Dermis blood vessel endothelial cell (primary cell): ENCODE data around the gene KLHL12. TPM values are rescaled to one million over a fixed set of nuclear protein-coding genes. Genes with fewer than 3 reads are reported as not detected.

Experiments
- DNase-seq: peaks from one replicate; pipeline ENCODE4 v3.0.0; 2010
- total RNA-seq: library from RNA; depleted of rRNA; stranded (reverse); fragments of >200 nt; gene quantifications from 2 replicates; pipeline ENCODE4 v1.2.3, GENCODE V29; 2014

KLHL12 gene
- total RNA-seq = 26.7 and 28.6 TPM in 2 replicates

DNA sequence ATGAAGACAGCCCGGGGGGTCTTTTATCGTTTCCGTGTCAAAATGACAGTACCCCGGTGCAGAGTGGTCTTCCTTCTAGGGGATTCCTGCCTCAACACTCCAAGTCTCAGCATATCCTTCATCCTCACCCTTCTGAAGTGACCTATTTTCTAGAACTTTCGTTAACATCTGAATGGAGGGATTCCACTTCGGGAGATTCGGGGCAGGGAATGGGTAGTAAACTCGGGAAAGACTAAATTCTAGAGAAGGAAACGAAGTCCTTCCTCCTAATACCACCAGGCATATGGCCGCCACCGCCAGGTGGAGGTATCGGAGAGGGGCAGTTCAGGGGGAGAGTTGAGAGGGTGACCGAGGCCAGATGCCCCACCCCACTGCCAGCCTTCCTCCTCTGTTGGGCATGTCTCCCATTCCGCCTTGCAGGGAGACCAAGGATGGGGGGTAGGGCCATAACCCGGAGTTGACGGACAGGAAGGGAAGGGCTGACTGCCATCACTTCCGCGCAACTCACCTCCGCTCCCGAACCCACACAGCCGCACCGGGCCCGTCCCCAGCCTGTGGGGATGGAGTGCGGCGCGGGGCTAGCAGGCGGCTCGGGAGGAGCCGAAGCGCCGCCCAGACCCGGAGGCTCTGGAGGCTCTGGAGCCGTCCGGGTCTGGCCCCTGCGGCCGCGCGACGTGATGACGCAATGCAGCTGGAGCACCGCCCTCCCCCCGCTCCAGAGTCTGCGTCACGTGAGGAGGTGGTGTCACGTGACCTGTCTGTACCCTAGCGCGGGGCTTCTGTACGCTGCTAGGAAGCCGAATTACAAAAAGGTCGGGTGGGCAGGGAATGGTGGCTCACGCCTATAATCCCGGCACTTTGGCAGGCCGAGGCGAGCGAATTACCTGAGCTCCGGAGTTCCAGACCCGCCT, at the start of gene KLHL12:
TSS of gene KLHL12 (minus strand) at position 654 of the 911 bp plus-strand sequence. CDS start 2,072 bp downstream, outside the sequence.
- peak; percentile 99 for DNase-seq

DNA sequence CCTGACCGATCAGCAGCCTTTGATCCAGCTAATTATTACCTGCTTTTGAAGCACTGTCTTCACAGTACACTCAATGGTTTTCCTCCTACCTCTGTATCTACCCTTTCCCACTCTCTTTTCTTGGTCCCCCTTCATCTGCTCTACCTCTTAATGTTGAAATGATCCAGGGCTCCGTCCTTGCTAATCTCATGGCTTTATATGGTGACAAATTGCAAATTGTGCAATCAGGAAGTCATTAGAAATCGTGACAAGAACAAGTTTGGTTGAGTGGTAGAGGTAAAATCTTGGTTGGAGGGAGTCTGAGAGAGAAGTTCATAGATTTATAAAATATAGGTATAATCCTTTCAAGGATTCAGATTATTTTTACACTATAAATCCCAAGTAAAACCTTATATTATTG, 49.6 kb upstream of the KLHL12 start:
- no peak for DNase-seq

GRCh38 chr1:202974856-202975255, 47.8 kb upstream of the KLHL12 start:
- DNase-seq = no peak

GRCh38 chr1:202972046-202972445, 45.0 kb upstream of the KLHL12 start:
- no peak for DNase-seq

- DNase-seq = peak; percentile 76
Observed at GRCh38 chr1:202968895-202969295, 41.9 kb upstream of the KLHL12 start.

- no peak for DNase-seq
Observed at GRCh38 chr1:202968351-202968750, 41.3 kb upstream of the KLHL12 start.

DNA sequence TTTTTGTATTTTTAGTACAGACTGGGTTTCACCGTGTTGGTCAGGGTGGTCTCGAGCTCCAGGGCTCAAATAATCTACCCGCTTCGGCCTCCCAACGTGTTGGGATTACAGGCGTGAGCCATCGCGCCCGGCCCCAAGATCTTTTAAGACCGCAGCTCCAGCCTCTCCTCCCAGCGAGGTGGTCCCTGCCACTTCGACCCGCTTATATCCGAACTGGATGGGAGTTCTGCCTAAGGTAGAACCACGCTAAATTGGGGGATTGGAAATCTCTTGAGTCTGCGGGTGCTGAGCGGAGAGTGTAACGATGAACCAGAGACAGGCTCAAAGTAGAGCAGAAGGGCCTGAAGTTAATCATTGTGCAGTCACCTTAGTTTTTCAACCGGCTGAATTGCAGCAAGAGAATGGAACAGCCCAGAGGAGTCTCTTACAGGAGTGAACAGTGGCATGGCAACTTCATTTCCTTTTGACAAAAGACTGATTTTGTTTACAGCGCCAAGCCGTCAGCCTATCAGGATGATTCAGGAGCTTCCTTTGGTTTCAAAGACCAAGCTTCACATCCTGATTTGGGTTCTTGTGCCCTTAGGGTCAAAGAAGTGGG, 40.7 kb upstream of the KLHL12 start:
- peak; percentile 60 for DNase-seq

DNA sequence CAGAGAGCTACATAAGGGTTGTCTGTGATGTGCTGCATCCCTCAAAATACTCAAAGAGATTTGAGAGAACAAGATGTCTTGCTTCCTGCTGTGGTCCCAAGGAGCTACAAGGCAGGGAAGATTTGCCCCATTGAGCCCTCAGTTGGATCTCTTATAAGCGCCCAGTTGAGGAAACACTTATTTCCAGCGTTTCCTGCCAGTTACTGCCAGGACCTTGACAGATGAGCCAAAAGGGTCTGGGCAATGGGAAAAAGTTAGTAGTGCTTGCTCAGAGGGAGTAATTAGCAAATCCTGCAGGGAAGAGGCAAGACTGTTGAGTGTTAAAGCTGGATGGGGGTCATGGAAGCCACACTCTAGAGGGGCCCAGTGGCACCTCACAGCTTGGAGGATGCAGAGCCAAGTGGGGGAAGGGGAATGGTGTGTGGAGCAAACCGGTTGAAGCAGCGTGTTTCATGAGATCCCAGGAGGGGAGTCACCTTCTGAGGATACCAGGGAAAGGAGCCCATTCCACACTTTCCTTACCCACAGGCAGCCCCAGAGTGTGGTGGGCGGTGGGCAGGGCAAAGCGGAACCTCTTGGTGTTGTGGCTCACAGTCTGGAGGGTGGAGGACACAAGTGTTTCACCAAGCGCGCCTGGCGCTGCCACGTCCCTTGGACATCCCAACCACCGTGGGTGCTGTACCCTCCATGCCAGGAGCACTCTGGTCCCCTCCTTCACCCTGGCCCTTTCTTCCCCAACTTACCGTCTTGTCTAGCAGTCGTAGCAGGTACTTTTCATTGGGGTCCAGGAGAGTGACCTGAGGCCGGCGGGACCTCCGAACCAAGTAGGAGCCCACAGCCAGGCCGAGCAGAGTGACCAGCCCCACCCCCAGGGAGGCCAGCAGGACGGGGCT, 39.2 kb upstream of the KLHL12 start:
- DNase-seq = peak; percentile 62

- no peak for DNase-seq
Observed at GRCh38 chr1:202965422-202965821, 38.4 kb upstream of the KLHL12 start.

DNA sequence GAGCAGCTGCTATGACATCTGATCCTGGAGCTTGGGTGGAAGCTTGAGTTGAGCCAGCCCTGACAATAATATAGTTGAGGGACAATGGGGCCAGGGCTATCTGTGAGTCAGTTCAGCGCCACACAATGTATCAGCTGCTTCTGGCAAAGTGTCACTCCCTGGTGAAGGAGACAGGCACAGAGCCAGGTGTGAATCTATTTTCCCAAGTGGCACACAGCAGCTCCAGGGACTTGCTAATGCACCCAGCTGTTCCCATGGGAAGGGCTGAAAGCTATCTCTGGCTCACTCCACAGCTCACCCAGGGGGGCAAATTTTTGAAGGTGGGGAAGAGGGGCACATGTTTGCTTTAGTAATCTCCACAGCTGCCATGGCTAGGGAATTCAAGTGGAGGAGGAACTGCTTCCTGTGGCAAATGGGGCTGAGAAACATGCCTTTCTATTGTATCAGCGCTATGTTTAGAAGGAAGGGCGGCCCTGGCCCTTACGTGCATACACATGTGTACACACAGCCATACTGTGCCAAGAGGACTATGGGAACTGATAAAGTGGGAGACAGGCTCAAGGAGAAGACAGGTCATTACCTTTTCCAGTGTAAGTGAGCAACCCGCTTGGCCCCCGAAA, 37.9 kb upstream of the KLHL12 start:
- peak; percentile 25 for DNase-seq

DNA sequence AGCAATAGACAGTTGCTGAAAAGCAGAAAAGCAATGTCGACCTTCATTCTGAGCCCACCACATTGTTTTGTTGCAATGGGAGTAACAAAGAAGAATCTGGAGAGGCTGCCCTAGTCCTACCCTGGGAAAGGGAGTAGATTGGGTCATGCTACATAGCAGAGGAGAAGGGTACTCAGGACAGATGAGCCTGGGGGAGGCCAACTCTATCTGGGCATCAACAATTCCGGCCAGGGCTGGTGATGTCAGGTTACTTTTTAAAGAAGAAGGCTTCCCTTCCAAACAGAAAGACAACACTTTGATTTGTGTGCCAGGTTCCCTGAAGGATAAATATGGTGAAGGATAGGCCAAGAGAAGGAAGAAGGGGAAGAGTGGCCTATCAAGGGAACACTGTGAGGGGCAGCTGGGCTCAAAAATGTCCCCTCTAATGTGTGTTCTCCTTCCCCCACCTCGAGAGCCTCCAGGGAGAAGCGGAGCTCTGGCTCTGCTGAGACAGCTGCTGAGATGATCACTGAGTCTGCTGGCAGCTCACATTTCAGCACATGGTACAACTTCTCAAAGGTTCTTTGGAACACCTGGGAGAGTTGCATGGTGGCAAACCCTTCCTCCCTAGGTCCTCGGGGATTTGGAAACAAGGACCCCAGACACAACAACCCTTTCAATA, 34.3 kb upstream of the KLHL12 start:
- no peak for DNase-seq

GRCh38 chr1:202959276-202959620, 32.2 kb upstream of the KLHL12 start:
- no peak for DNase-seq

GRCh38 chr1:202958544-202959275, 31.7 kb upstream of the KLHL12 start:
- DNase-seq = peak; percentile 11

DNA sequence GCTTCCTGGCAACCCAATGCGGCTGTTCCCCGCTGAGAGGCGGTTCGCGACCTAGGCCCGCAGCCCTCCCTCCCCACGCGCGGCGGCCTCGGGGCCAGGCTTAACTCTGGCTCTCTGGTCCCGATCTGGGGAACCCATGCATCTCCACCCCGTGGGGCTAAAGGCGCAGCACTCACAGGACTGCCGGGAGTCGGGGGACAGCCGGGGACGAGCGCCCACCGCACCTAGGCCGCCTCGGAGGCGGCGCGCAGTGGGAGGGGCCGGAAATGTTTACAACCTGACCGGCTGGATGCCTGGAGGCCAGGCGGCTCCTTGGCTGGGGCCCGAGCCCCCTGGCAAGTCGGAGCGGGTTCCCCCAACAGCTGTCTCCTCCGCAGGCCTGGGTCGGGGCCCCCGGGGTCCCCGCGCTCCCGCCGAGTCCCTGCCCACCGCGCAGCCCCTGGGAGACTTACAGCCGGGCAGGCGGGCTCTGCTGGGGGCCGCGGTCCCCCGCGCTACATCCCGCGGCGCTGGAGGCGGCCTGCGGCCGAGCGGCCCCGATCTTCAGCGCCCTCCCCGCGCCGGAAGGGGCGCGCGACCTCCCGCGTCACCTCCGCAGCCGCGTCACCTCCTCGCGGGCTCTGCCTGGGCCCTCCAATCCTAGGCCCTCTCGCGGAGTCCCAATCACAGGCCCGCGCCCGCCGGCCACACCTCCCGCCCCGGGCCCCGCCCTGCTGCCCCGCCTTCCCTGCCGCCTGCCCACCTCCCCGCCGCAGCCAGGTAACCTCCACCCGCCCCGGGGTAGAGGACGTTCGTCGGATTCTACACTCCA, 30.9 kb upstream of the KLHL12 start, which contains the start of gene ADIPOR1:
TSS of gene ADIPOR1 (minus strand) at position 580 of the 811 bp plus-strand sequence. CDS start 7,242 bp downstream, outside the sequence.
- peak; percentile 91 for DNase-seq

GRCh38 chr1:202956969-202957368, 29.9 kb upstream of the KLHL12 start:
- DNase-seq = no peak

DNA sequence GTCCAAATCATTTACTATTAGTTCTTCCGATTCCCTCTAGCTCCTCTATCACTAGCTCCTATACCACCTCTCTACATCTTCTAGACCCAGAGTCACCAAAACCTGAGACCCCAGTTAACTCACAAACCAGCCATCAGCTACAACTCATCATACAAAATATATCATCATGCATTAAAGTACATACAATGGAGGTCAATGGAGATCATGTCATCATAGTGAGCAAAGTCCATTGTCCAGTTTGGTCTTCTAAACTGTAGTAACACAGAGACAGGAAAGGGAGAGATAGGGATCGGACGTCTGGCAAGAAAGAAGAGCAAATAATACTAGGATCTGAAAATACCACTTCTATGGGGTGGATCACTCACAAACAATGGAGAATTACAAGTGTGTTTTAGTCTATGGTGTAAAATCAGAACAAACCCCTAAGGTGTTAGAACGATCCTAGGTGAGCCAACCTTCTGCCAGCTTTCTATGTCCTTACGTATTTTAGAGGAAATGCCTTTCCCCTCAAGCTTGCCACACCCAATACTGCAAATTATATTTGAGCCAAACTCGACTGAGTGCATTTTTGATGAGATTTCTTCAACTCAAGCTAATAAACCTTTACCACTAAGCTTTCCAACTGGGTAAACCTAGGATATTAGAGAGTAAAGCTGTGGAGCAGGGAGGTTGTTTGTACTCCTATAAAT, 27.2 kb upstream of the KLHL12 start:
- DNase-seq = peak; percentile 18

- DNase-seq = no peak
Observed at GRCh38 chr1:202953392-202953791, 26.4 kb upstream of the KLHL12 start.

DNA sequence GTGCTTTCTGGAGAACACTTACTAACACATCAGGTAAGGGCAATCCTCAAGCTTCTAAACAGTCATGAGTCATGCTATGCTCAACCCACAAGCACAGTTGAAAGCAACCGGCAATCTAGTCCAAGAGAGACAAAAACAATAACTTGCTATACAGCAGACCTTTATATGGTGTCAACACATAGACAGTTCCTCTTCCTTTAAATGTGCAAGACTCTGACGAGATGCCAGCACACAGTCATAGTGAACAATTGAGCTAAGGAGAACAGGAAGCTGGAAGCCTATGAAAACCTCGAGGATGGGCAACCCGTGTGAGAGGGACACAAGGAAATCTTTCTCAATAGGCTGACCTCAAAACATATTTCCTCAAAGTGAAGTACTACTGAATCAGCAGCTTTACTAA, 25.8 kb upstream of the KLHL12 start:
- DNase-seq = peak; percentile 95

DNA sequence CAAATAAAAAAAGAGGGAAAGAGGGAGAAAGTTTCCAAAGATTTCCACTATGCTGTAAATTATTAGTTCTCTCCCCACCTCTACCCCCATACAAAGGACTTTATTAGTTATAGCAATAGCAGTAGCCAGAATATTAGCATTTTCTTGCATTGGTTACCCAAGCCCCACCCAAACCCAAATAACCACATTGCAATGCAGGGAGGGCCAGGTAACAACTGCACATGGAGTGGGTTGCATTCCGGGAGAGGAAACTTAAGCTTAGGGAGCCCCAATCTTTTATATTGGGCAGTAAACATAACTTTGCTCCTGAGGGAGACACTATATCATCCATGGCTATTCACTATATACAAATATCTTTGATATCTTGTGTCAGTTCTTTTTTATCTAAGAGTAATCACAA, 25.1 kb upstream of the KLHL12 start:
- DNase-seq = no peak

GRCh38 chr1:202951437-202951836, 24.4 kb upstream of the KLHL12 start:
- DNase-seq = no peak
